Measurements from ENCODE around the gene RNF130. TPM values are rescaled to one million over a fixed set of nuclear protein-coding genes. Genes with fewer than 3 reads are reported as not detected.

The RNF130 gene
- total RNA-seq, 1 experiment from 2014 or later, result 31.4 TPM

- no peak for TF ChIP-seq EZH2 (IDR thresholded peaks at IDR 0.05; ENCODE audit: borderline replicate concordance, low read depth, low read length, poor library complexity, severe bottlenecking)
- TF ChIP-seq CTCF (conservative IDR thresholded peaks at IDR 0.05; ENCODE audit: low read depth, low read length), result no peak
- BruUV-seq (replicated peaks), result no TSS peak
- intact Hi-C loops (cut with micrococcal nuclease; ENCODE audit: unreplicated experiment), result no loop called here
- H3K27me3 ChIP-seq (replicated peaks; ENCODE audit: insufficient read depth, low read depth, low read length, poor library complexity), result no peaks in the 10 kb centered on the region
- DNase-seq (ENCODE audit: low spot score), result no peak
- H3K9me3 ChIP-seq (ENCODE audit: low read depth, low read length, poor library complexity, severe bottlenecking), result no peaks in the 10 kb centered on the region
- no peak overlapping the region for H3K4me3 ChIP-seq (ENCODE audit: low read depth, low read length, poor library complexity, severe bottlenecking)
- no peak overlapping the region for H3K27ac ChIP-seq (ENCODE audit: low read depth, low read length, poor library complexity, severe bottlenecking)
- H3K36me3 ChIP-seq (ENCODE audit: insufficient read depth, low read length, poor library complexity, severe bottlenecking), result no peaks in the 10 kb centered on the region
- no peaks in the 10 kb centered on the region for H3K4me1 ChIP-seq (ENCODE audit: insufficient read depth, low read length, poor library complexity, severe bottlenecking)
- CTCF ChIA-PET, result no interaction called here
- POLR2A ChIA-PET (ENCODE audit: low non-redundant PET), result no interaction called here
These were observed 63.1 kb downstream of the RNF130 start for GRCh38 chr5:180008433-180008832.

- H3K27ac ChIP-seq (ENCODE audit: low read depth, low read length, poor library complexity, severe bottlenecking), result no peak overlapping the region
- intact Hi-C loops (cut with micrococcal nuclease; ENCODE audit: unreplicated experiment), result no loop called here
- no peaks in the 10 kb centered on the region for H3K27me3 ChIP-seq (replicated peaks; ENCODE audit: insufficient read depth, low read depth, low read length, poor library complexity)
- H3K9me3 ChIP-seq (ENCODE audit: low read depth, low read length, poor library complexity, severe bottlenecking), result no peaks in the 10 kb centered on the region
- no peaks in the 10 kb centered on the region for H3K36me3 ChIP-seq (ENCODE audit: insufficient read depth, low read length, poor library complexity, severe bottlenecking)
- H3K4me3 ChIP-seq (ENCODE audit: low read depth, low read length, poor library complexity, severe bottlenecking), result no peak overlapping the region
- BruUV-seq (replicated peaks), result no TSS peak
- ChIA-PET POLR2A (ENCODE audit: low non-redundant PET) (no interaction called here), CTCF (no interaction called here)
- no peak for DNase-seq (ENCODE audit: low spot score)
- TF ChIP-seq EZH2 (IDR thresholded peaks at IDR 0.05; ENCODE audit: borderline replicate concordance, low read depth, low read length, poor library complexity, severe bottlenecking) (no peak), CTCF (conservative IDR thresholded peaks at IDR 0.05; ENCODE audit: low read depth, low read length) (no peak)
- H3K4me1 ChIP-seq (ENCODE audit: insufficient read depth, low read length, poor library complexity, severe bottlenecking), result no peaks in the 10 kb centered on the region
These were observed 64.0 kb downstream of the RNF130 start for GRCh38 chr5:180007582-180007981.

- intact Hi-C loops (cut with micrococcal nuclease; ENCODE audit: unreplicated experiment), result no loop called here
- Histone ChIP-seq H3K4me3 (ENCODE audit: low read depth, low read length, poor library complexity, severe bottlenecking) (no peak overlapping the region), H3K27me3 (replicated peaks; ENCODE audit: insufficient read depth, low read depth, low read length, poor library complexity) (no peaks in the 10 kb centered on the region), H3K36me3 (ENCODE audit: insufficient read depth, low read length, poor library complexity, severe bottlenecking) (no peaks in the 10 kb centered on the region), H3K9me3 (ENCODE audit: low read depth, low read length, poor library complexity, severe bottlenecking) (no peaks in the 10 kb centered on the region), H3K27ac (ENCODE audit: low read depth, low read length, poor library complexity, severe bottlenecking) (no peak overlapping the region), H3K4me1 (ENCODE audit: insufficient read depth, low read length, poor library complexity, severe bottlenecking) (no peaks in the 10 kb centered on the region)
- no peak for TF ChIP-seq CTCF (conservative IDR thresholded peaks at IDR 0.05; ENCODE audit: low read depth, low read length)
- TF ChIP-seq EZH2 (IDR thresholded peaks at IDR 0.05; ENCODE audit: borderline replicate concordance, low read depth, low read length, poor library complexity, severe bottlenecking), result no peak
- DNase-seq (ENCODE audit: low spot score), result no peak
- ChIA-PET CTCF (no interaction called here), POLR2A (ENCODE audit: low non-redundant PET) (interaction anchor here (0.7 kb wide), 1 partner anchor 94 kb away, joined by 6 read pairs; no protein-coding TSS in a partner anchor)
- no TSS peak for BruUV-seq (replicated peaks)
These were observed 65.4 kb downstream of the RNF130 start for GRCh38 chr5:180006141-180006540.

All from A673 (cell line).